PFSK-1 (cell line): ENCODE data around the gene C6orf120.

Source experiments
- REST ChIP-seq, 2 experiments: IDR thresholded peaks; 2 replicates each; pipeline versions ENCODE4 v1.6.1 to v1.8.0; 2011 to 2012; ENCODE audit warnings: low read depth in 2 of 2, low read length in 2 of 2, control low read depth in 1 of 2, inconsistent platforms in 1 of 2, mild to moderate bottlenecking in 1 of 2, moderate library complexity in 1 of 2; ENCODE audit not compliant: insufficient read depth in 1 of 2
- SIN3A ChIP-seq: IDR thresholded peaks from 2 replicates; pipeline ENCODE4 v1.6.1; 2012; ENCODE audit warnings: mild to moderate bottlenecking, low read length, moderate library complexity, borderline replicate concordance; ENCODE audit not compliant: insufficient read depth
- TAF1 ChIP-seq: IDR thresholded peaks from 2 replicates; pipeline ENCODE4 v1.6.1; 2012; ENCODE audit warnings: low read length, control low read depth, borderline replicate concordance; ENCODE audit not compliant: insufficient read depth

- no peak for TF ChIP-seq SIN3A
- no peak for TF ChIP-seq TAF1
- TF ChIP-seq REST (IDR thresholded peaks at IDR 0.05; ENCODE audit: insufficient read depth in 1 of 2, low read depth in 2 of 2, low read length in 2 of 2), result no peak
These were observed 44.6 kb downstream of the C6orf120 start for GRCh38 chr6:169746556-169746955.
